H1 (cell line): ENCODE results near the gene SAFB. TPM values are rescaled to one million over a fixed set of nuclear protein-coding genes. Genes with fewer than 3 reads are reported as not detected.

ENCODE experiments used
- polyA plus RNA-seq, 7 experiments: library from polyadenylated mRNA; depleted of rRNA in 3 of 7; stranded (reverse) in 5 of 7; unstranded in 2 of 7; fragments of >200 nt in 5 of 7; fragments of 200-250 nt in 2 of 7; gene quantifications; 1 replicate in 5 of 7; 2 replicates in 1 of 7; 4 replicates in 1 of 7; pipeline versions ENCODE4 v1.2.1 to v1.2.3, GENCODE V29; 2011 to 2013; ENCODE audit warnings: missing spikeins in 2 of 7, mixed read lengths in 2 of 7
- small RNA-seq: library from polyadenylated mRNA; stranded (forward); fragments of <200 nt; extraction: miRNeasy Mini kit (QIAGEN cat#:217004); gene quantifications from one replicate; pipeline ENCODE3, GENCODE V24; 2013; ENCODE audit not compliant: insufficient read depth
- total RNA-seq: library from RNA; stranded (reverse); fragmentation: NEBNext Ultra II Directional; extraction: Animal tissue kit (Norgen Biotek cat#: 25700); gene quantifications from 2 replicates; pipeline ENCODE4 v1.2.1, GENCODE V29; 2021

The SAFB gene
- total and polyA plus RNA-seq, 2 of the 8 experiments (the other 6 are each of a cell fraction or from before 2014, with no cell fraction given): 27.0 to 110 TPM

Small RNAs within 50 kb of the gene (small RNA-seq; reads per million reads assigned to genes)
- gene SNRPEP4: 0.51 reads per million

Other genes with a start within 250 kb of the SAFB start
- gene ZNRF4, start 167.7 kb upstream of the SAFB start, total RNA-seq: not detected in 2 replicates
- not detected in 2 replicates for gene ZNRF4, start 167.7 kb upstream of the SAFB start, polyA plus RNA-seq (2011; rRNA removed)
- 0.48 and 0.52 TPM in 2 replicates for gene TINCR, start 55.1 kb upstream of the SAFB start, total RNA-seq
- gene TINCR, start 55.1 kb upstream of the SAFB start, polyA plus RNA-seq (2011; rRNA removed): 1.2 and 1.4 TPM in 2 replicates
- 63.8 and 74.4 TPM in 2 replicates for gene SAFB2, start 307 bp upstream of the SAFB start, total RNA-seq
- 14.8 and 31.1 TPM in 2 replicates for gene SAFB2, start 307 bp upstream of the SAFB start, polyA plus RNA-seq (2011; rRNA removed)
- 17.3 and 20.4 TPM in 2 replicates for gene MICOS13, start 57.4 kb downstream of the SAFB start, total RNA-seq
- gene MICOS13, start 57.4 kb downstream of the SAFB start, polyA plus RNA-seq (2011; rRNA removed): 36.1 and 36.9 TPM in 2 replicates
- gene HSD11B1L, start 57.9 kb downstream of the SAFB start, total RNA-seq: 8.2 and 9.5 TPM in 2 replicates
- 20.6 and 29.4 TPM in 2 replicates for gene HSD11B1L, start 57.9 kb downstream of the SAFB start, polyA plus RNA-seq (2011; rRNA removed)
- 1,075 and 1,137 TPM in 2 replicates for gene RPL36, start 67.2 kb downstream of the SAFB start, total RNA-seq
- 730 and 951 TPM in 2 replicates for gene RPL36, start 67.2 kb downstream of the SAFB start, polyA plus RNA-seq (2011; rRNA removed)
- 117 and 124 TPM in 2 replicates for gene LONP1, start 97.1 kb downstream of the SAFB start, total RNA-seq
- 98.1 and 157 TPM in 2 replicates for gene LONP1, start 97.1 kb downstream of the SAFB start, polyA plus RNA-seq (2011; rRNA removed)
- gene CATSPERD, start 97.6 kb downstream of the SAFB start, total RNA-seq: not detected in 2 replicates
- 0.12 TPM in 1 of 2 replicates, not detected in the other for gene CATSPERD, start 97.6 kb downstream of the SAFB start, polyA plus RNA-seq (2011; rRNA removed)
- gene PRR22, start 161.7 kb downstream of the SAFB start, total RNA-seq: 2.1 and 3.7 TPM in 2 replicates
- 1.9 and 4.1 TPM in 2 replicates for gene PRR22, start 161.7 kb downstream of the SAFB start, polyA plus RNA-seq (2011; rRNA removed)
- 39.1 and 39.4 TPM in 2 replicates for gene DUS3L, start 168.1 kb downstream of the SAFB start, total RNA-seq
- 37.6 and 45.8 TPM in 2 replicates for gene DUS3L, start 168.1 kb downstream of the SAFB start, polyA plus RNA-seq (2011; rRNA removed)
- gene NRTN, start 182.0 kb downstream of the SAFB start, total RNA-seq: 4.6 and 5.3 TPM in 2 replicates
- gene NRTN, start 182.0 kb downstream of the SAFB start, polyA plus RNA-seq (2011; rRNA removed): 3.9 and 5.9 TPM in 2 replicates
- gene FUT6, start 216.6 kb downstream of the SAFB start, total RNA-seq: not detected in 2 replicates
- gene FUT6, start 216.6 kb downstream of the SAFB start, polyA plus RNA-seq (2011; rRNA removed): not detected in 2 replicates
- 0.40 and 0.63 TPM in 2 replicates for gene FUT3, start 228.4 kb downstream of the SAFB start, total RNA-seq
- gene FUT3, start 228.4 kb downstream of the SAFB start, polyA plus RNA-seq (2011; rRNA removed): 0.15 and 0.41 TPM in 2 replicates
- gene FUT5, start 247.5 kb downstream of the SAFB start, total RNA-seq: not detected in 2 replicates
- not detected in 2 replicates for gene FUT5, start 247.5 kb downstream of the SAFB start, polyA plus RNA-seq (2011; rRNA removed)